ENCODE results near the gene PARN. TPM values are rescaled to one million over a fixed set of nuclear protein-coding genes. Genes with fewer than 3 reads are reported as not detected.

The PARN gene
- total and polyA plus RNA-seq, 2 experiments from 2014 or later, result 32.5 to 61.3 TPM

- H3K4me3 Mint-ChIP-seq, result no peak overlapping the region
These were observed 65.0 kb downstream of the PARN start for GRCh38 chr16:14564861-14565687.

GRCh38 chr16:14564323-14564722 lies 65.7 kb downstream of the PARN start:
- no peaks in the 10 kb centered on the region for H4K20me1 ChIP-seq (replicated peaks; ENCODE audit: insufficient read depth)
- DNase-seq (ENCODE audit: low spot score) (peak; percentile 8), ATAC-seq (peak; percentile 58)
- H3K79me2 ChIP-seq (replicated peaks; ENCODE audit: insufficient read depth), result no peaks in the 10 kb centered on the region; the same call in 1 of the 2 replicates
- peaks cover 4% of the 10 kb centered on the region for H3K27me3 Mint-ChIP-seq (ENCODE audit: insufficient read depth, low read depth, poor library complexity)
- peak overlapping the region; percentile 43; the same call in 1 of the 2 replicates for H3K27ac ChIP-seq (ENCODE audit: low read depth)
- H2AFZ ChIP-seq, result no peak overlapping the region
- H3K4me3 Mint-ChIP-seq, result no peak overlapping the region
- no peaks in the 10 kb centered on the region for H3K36me3 ChIP-seq (ENCODE audit: insufficient read depth)
- peak overlapping the region; percentile 84 for H3K27ac Mint-ChIP-seq
- no peaks in the 10 kb centered on the region for H3K36me3 Mint-ChIP-seq (ENCODE audit: low read depth)
- H3K4me3 ChIP-seq, result no peak overlapping the region
- no peaks in the 10 kb centered on the region for H3K27me3 ChIP-seq (ENCODE audit: insufficient read depth)
- H3K4me1 Mint-ChIP-seq, result peaks cover 22% of the 10 kb centered on the region
- H3K9me3 Mint-ChIP-seq, result no peaks in the 10 kb centered on the region
- no peak overlapping the region for H3K4me2 ChIP-seq
- H3K9me2 ChIP-seq (ENCODE audit: insufficient read depth), result no peaks in the 10 kb centered on the region
- H3K4me1 ChIP-seq (ENCODE audit: insufficient read depth), result peaks cover 25% of the 10 kb centered on the region
- no peaks in the 10 kb centered on the region for H3F3A ChIP-seq (replicated peaks; ENCODE audit: low read depth)
- no peak for TF ChIP-seq NANOG (IDR thresholded peaks at IDR 0.05; ENCODE audit: borderline replicate concordance)
- TF ChIP-seq CTCF (conservative IDR thresholded peaks at IDR 0.05; ENCODE audit: low read depth in 2 of 2), result no peak
- no peak for TF ChIP-seq ZNF331 (CRISPR knock-in tag; IDR thresholded peaks at IDR 0.05; ENCODE audit: low read depth)
- TF ChIP-seq EZH2 (IDR thresholded peaks at IDR 0.05; ENCODE audit: low read depth, unreplicated experiment), result no peak
- TF ChIP-seq ETS1 (IDR thresholded peaks at IDR 0.05), result no peak

More at GRCh38 chr16:14564861-14565687, 65.0 kb downstream of the PARN start:
- Histone ChIP-seq H4K20me1 (replicated peaks; ENCODE audit: insufficient read depth) (no peaks in the 10 kb centered on the region), H2AFZ (no peak overlapping the region), H3K9me2 (ENCODE audit: insufficient read depth) (no peaks in the 10 kb centered on the region), H3K36me3 (ENCODE audit: insufficient read depth) (no peaks in the 10 kb centered on the region), H3K27me3 (ENCODE audit: insufficient read depth) (no peaks in the 10 kb centered on the region), H3F3A (replicated peaks; ENCODE audit: low read depth) (no peaks in the 10 kb centered on the region), H3K79me2 (replicated peaks; ENCODE audit: insufficient read depth) (no peaks in the 10 kb centered on the region; the same call in 1 of the 2 replicates), H3K27ac (ENCODE audit: low read depth) (peak overlapping the region; percentile 43; the same call in 1 of the 2 replicates), H3K4me3 (no peak overlapping the region), H3K4me2 (0 out of 2 replicates have a peak overlapping the region, but pooled peaks have one; percentile 5), H3K4me1 (ENCODE audit: insufficient read depth) (peaks cover 25% of the 10 kb centered on the region)
- peaks cover 4% of the 10 kb centered on the region for H3K27me3 Mint-ChIP-seq (ENCODE audit: insufficient read depth, low read depth, poor library complexity)
- DNase-seq (ENCODE audit: low spot score) (no peak), ATAC-seq (no peak)
- H3K4me1 Mint-ChIP-seq, result peaks cover 22% of the 10 kb centered on the region
- peak overlapping the region; percentile 79 for H3K27ac Mint-ChIP-seq
- no peaks in the 10 kb centered on the region for H3K36me3 Mint-ChIP-seq (ENCODE audit: low read depth)
- TF ChIP-seq EZH2 (IDR thresholded peaks at IDR 0.05; ENCODE audit: low read depth, unreplicated experiment) (no peak), NANOG (IDR thresholded peaks at IDR 0.05; ENCODE audit: borderline replicate concordance) (no peak), EZH2phosphoT487 (IDR thresholded peaks at IDR 0.05; ENCODE audit: unreplicated experiment) (no peak), CTCF (conservative IDR thresholded peaks at IDR 0.05; ENCODE audit: low read depth in 2 of 2) (no peak)
- no peaks in the 10 kb centered on the region for H3K9me3 Mint-ChIP-seq

All from GM23338 (cell line).